ENCODE data around the gene ASIP. TPM values are rescaled to one million over a fixed set of nuclear protein-coding genes. Genes with fewer than 3 reads are reported as not detected.
A peak's percentile ranks its signal among the peaks of the same experiment; 100 is the strongest.

ASIP gene
- total and polyA plus RNA-seq, 2 of the 13 experiments (the other 11 are each of a cell fraction or from before 2014, with no cell fraction given), result not detected

GRCh38 chr20:34262488-34263288 lies 21.5 kb downstream of the ASIP start (continued):
- TF ChIP-seq WIZ (CRISPR knock-in tag; IDR thresholded peaks at IDR 0.05), result 0 out of 2 replicates have a peak, but pooled peaks have one; percentile 5
- TF ChIP-seq ZBTB26 (CRISPR knock-in tag; IDR thresholded peaks at IDR 0.05; ENCODE audit: borderline replicate concordance), result peak; percentile 21; the same call in 1 of the 2 replicates
- no peak; the same call in 1 of the 2 replicates for TF ChIP-seq REPIN1 (CRISPR knock-in tag; IDR thresholded peaks at IDR 0.05; ENCODE audit: borderline replicate concordance, low read depth)
- TF ChIP-seq ARNTL (CRISPR knock-in tag; IDR thresholded peaks at IDR 0.05), result peak; percentile 31; the same call in 1 of the 2 replicates
- TF ChIP-seq YY1 (IDR thresholded peaks at IDR 0.05; ENCODE audit: insufficient read depth, insufficient replicate concordance, low read depth, low read length), result no peak
- peak; percentile 61 for TF ChIP-seq DPF2 (CRISPR knock-in tag; IDR thresholded peaks at IDR 0.05; ENCODE audit: borderline replicate concordance, low read depth)
- TF ChIP-seq FOSL1 (CRISPR knock-in tag; IDR thresholded peaks at IDR 0.05; ENCODE audit: borderline replicate concordance), result peak; percentile 28; the same call in 1 of the 2 replicates
- peak; percentile 49; the same call in 1 of the 2 replicates for TF ChIP-seq PAXIP1 (CRISPR knock-in tag; conservative IDR thresholded peaks at IDR 0.05)
- TF ChIP-seq SPEN (CRISPR knock-in tag; IDR thresholded peaks at IDR 0.05; ENCODE audit: low read depth), result peak; percentile 23; the same call in 1 of the 2 replicates
- peak; percentile 26; the same call in 1 of the 2 replicates for TF ChIP-seq ZNF691 (CRISPR knock-in tag; IDR thresholded peaks at IDR 0.05; ENCODE audit: borderline replicate concordance, low read depth)
- TF ChIP-seq ZNF891 (CRISPR knock-in tag; IDR thresholded peaks at IDR 0.05), result 0 out of 2 replicates have a peak, but pooled peaks have one; percentile 46
- TF ChIP-seq CTCF (CRISPR knock-in tag; IDR thresholded peaks at IDR 0.05), result 0 out of 2 replicates have a peak, but pooled peaks have one; percentile 5
- TF ChIP-seq ZNF501 (CRISPR knock-in tag; IDR thresholded peaks at IDR 0.05), result peak; percentile 75; the same call in 1 of the 2 replicates
- TF ChIP-seq SP2 (CRISPR knock-in tag; IDR thresholded peaks at IDR 0.05), result no peak
- TF ChIP-seq ZNF224 (CRISPR knock-in tag; IDR thresholded peaks at IDR 0.05), result no peak
- peak; percentile 90 for TF ChIP-seq FOSL2 (CRISPR knock-in tag; IDR thresholded peaks at IDR 0.05)
- TF ChIP-seq KAT8 (CRISPR knock-in tag; IDR thresholded peaks at IDR 0.05), result no peak
- TF ChIP-seq KDM5B (CRISPR knock-in tag; IDR thresholded peaks at IDR 0.05; ENCODE audit: borderline replicate concordance), result no peak
- TF ChIP-seq XRCC5 (optimal IDR thresholded peaks at IDR 0.05; ENCODE audit: low read length), result peak; percentile 41

Measured in HepG2 (cell line).